DMS53 treated with DMSO at 0.1 percent for 48 hours (cell line): ENCODE data around the gene NBAS.
"Not testable (repeated sequence)": the region's sequence is repeated elsewhere in the genome, so short reads cannot be mapped to it uniquely, and the experiment has no call there.

Experiments used
- DNase-seq: peaks from one replicate; lab custom pipeline; 2025; ENCODE audit not compliant: unreplicated experiment; lab: John Stamatoyannopoulos, UW

NBAS gene

DNA sequence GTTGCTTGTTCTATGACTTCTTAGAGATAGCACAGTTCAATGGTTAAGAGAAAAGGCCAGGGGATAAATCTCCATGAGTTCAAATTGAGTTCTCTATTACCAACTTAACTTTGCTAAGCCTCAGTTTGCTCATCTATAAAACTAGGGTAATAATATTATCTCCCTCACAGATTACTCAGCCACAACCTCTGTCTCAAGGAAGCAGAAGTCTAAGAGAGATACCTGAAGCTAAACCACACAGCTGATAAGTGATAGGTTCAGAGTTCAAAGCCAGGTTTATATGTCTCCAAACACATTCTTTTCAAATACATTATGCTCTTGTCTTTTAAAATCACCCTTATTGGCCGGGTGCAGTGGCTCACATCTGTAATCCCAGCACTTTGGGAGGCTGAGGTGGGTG lies 287.7 kb downstream of the NBAS start:
- no peak for DNase-seq

DNA sequence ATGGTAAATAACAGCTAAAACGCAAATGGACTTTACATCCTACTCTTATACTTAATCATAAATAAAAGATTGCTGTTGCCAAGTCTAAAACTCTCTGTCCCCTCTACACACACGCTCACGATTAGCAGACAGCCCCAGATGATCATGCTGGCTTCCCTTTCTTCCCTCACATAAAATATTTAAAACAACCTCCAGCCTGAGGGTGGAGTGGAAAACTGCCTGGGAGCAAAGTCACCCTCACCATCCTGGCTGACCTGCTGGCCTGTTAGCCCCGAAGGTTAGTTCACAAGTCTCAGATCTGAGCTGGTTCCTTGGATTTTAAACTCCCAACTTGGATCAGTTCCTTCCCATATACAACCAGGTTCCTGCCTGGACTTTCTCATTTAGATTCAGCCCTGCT lies 288.2 kb downstream of the NBAS start:
- DNase-seq = no peak

DNA sequence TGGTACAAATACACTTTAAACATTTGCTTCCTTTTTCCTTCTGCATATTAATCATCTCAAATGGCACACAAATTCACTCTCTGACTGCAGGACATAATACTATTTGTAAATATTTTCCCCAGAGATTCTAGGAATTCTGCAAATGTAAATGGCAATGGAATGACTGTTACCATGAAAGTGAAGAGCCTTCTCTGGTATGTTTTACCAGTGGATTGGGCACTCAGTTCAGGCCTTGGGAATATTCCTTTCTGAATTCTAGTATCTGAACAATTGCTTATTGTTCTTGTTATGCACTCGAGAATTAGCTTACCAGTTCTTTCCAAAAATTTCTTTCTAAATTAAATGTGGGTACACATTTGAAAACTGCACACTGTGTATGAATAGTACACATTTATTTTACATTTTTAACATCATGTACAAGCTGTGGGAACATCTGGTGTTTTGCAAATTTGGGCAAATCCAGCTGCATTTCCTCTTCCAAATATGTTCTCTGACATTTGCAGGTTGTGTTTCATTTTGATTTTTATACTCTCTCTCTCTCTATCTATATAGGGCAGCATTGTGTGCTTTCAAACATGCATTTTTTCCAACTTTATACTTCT lies 289.1 kb downstream of the NBAS start:
- DNase-seq = no peak

DNA sequence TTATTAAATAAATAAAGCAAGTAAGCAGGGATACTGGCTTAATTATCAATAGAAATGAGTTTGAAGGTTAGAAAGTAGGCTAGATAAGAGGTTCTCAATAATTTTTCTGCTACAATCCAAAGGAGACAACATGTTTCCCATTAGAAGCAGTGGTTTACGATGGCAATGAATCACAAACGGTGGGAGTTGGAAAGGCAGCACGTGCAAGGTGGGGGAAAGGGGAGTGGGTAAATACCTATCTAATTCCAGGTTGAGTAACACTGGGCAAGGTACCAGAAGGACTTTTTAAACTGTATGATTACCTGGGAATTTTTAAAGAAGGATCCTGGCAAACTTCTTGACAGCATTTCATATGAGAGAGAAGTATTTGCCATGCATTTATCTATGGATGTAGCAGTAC lies 289.9 kb downstream of the NBAS start:
- no peak for DNase-seq

DNA sequence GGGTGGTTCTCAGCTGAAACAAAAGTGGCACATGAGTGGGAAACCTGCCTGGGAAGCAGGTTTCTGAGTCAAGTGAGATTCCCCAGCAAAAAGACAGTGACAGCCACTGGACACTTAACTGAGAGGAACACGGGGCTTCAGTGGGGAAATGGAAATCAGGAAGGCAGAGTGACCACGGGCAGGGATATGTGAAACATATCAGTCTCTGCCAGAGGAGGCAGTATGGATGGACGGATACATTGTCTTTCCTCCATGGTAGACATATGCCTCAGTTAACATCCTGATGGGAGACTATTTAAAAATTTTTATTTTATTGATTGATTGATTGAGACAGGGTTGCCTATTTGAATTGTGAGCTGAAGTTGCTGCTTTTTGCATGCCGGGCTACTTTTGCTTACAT lies 292.1 kb downstream of the NBAS start:
- DNase-seq = no peak

DNA sequence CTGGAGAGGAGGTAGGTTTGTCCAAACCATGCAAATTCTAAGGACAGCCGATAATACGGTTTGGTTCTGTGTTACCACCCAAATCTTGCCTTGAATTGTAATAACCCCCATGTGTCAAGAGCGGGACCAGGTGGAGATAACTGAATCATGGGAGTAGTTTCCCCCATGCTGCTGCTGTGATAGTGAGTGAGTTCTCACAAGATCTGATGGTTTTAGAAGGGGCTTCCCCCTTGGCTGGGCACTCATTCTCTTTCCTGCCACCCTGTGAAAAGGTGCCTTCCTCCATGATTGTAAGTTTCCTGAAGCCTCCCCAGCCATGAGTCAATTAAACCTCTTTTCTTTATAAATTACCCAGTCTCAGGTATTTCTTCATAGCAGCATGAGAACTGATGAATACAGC lies 295.2 kb downstream of the NBAS start:
- no peak for DNase-seq

DNA sequence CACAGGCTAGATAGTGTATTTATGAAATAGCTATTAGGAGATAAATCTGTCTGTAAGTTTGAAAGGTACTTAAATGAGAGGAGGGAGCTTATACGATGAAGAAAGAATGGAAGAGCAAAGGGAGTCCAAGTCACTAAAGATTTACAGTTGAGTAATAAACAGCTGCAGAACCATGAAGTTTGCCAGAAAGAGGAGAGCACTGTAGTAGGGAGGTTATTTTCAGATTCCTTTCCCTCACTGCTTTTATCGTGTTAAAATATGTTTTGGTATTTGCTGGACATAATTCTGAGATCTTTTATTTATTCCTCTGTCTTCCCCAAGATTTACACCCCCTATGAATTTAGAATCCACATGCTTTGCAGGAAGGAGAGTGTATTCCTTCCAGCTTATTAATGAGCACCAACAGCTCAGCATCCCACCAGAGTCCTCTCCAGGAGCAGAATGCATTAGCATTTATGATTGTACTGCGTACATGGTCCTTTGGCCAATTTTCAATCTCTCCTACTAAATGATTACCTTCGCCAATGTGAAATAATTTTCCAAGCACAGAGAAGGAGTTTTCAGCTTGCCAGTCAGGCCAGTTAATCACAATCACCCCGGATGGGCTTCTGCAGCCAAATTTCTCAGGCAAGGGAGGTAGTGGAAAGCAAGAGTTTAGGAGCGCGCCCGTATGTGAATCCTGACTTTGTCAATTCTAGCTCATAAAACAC lies 297.0 kb downstream of the NBAS start:
- no peak for DNase-seq

DNA sequence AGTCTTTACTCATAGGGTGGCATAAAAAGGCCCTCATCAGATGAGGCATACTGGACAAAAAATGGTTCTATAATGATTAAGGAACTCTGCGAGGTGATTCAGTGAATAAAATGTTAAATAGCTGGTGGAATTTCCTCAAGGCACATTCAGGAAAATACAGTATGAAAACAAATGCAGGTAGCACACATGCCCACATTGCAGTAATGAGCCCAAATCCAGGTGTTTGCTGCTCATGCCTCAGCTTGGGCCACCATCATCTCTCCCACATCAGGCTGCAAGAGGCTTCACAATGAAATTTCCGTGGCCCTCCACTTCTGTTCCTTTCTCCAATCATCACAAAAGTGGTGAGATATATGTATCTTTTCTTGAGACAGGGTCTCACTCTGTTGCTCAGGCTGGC lies 298.3 kb downstream of the NBAS start:
- no peak for DNase-seq

DNA sequence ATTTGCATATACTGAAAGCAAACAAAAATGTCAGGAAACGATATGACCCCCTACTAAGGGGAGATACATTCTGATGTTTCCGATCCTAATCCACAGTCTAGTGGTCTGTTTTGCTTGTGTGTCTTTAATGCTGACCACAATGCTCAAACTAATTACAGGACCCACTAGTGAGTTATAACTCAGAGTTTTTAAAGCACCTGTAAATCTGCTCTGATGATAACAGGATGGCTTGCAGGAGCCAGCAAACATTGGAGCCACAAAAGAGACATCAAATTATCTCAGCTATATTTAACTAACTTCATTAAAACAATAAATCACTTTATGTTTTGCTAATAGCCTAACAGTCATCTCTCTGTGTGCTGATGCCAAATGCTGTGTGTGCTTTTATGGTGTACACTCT lies 300.3 kb downstream of the NBAS start:
- DNase-seq = no peak

DNA sequence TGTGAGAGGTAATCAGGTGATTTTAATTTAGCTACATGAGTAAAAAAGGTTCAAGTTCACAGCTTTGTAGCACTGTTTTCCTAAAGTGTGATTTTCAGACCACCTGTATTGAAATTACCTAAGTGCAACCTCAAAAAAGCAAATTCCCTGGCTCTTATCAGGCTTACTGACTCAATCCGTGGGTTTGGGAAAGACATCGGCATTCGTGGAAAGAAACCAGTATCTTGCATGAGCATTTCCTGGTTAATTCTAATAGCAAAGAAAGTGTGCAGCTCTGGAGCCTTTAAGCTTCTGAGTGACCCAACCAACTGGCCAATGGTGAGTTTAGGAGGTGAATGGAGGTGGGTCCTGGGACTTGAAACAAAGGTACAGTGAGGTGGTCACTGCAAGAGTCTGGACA lies 300.9 kb downstream of the NBAS start:
- no peak for DNase-seq

DNA sequence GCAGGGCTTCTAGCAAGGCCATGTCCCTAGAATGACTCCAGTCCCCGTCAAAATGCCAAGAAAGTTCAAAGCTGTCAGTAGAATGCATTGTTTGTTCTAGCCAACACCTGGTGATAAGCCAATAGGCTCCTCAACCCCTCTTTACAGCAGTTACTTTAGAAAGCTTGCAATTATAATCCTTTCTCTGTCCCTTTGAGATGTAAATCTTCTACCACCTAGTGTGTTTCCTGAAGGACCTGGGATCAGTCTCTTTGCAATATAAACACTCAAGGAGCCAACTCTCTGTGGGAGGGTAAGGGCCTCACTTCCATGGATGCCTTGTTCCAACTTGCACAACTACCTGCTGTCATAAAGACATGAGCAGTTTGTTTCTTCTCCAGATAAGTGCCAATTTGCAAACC lies 301.8 kb downstream of the NBAS start:
- DNase-seq = no peak

DNA sequence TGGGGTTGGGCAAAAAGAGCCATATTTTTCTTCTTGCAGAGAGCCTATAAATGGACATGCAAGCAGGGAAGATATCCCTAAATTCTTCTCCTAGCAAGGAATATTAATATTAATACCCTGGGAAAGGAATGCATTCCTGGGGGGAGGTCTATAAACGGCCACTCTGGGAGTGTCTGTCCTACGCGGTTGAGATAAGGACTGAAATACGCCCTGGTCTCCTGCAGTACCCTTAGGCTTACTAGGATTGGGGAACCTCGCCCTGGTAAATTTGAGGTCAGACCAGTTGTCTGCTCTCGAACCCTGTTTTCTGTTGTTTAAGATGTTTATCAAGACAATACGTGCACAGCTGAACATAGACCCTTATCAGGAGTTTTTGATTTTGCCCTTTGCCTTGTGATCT lies 302.7 kb downstream of the NBAS start:
- DNase-seq = not testable (repeated sequence)

DNA sequence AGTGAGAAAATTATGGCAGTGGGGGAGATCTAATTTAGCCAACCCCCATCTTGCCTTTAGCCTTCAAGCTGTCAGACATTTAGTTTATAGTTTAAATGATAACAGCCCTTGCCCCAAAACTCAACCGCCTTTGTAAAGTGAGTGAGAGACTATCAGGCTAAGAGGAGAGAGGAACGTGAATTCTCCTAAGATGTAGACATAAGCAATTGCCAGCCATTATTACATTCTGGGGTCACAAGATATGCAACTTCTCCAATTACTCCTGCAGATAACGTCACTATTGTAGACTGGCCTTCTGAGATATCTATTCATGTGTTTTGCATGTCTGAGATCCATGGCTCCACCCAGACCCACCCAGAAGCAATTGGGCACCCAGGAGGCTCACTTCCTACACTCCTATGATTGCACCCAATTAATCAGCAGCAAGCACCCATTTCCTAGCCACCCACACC lies 307.3 kb downstream of the NBAS start:
- DNase-seq = no peak

DNA sequence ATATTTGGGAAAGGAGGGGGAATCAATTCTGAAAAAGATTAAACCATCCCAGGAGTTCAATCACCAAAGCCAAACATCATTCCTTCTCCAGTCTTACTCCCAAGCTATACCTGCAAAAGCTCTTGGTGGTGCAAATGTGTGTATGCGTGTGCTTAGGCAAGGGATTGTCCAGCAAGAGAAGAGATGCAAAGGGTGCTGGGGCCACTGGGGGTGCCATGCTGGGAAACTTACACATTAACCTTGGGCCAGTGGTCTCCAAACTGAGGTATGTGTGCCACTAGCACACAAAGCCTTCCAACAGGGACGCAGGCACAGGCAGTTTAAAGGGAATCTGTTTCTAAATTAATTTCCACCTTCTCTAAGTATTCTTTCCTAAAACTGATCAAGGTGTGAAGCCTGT lies 307.9 kb downstream of the NBAS start:
- no peak for DNase-seq

DNA sequence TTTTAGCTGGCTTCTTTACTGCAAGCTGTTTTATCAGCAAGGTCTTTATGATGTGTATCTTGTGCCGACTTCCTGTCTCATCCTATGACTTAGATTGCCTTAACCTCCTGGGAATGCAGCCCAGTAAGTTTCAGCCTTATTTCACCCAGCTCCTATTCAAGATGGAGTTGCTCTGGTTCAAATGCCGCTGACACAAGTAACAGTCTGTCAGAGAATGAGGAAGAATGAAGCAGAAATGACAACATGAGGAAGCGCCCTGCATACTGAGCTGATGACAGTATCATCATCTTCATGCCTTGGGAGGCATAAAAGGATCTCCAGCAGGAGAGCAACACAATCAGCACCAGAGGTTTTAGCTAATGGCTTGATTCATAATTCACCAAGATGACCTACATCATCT lies 309.4 kb downstream of the NBAS start:
- DNase-seq = no peak

DNA sequence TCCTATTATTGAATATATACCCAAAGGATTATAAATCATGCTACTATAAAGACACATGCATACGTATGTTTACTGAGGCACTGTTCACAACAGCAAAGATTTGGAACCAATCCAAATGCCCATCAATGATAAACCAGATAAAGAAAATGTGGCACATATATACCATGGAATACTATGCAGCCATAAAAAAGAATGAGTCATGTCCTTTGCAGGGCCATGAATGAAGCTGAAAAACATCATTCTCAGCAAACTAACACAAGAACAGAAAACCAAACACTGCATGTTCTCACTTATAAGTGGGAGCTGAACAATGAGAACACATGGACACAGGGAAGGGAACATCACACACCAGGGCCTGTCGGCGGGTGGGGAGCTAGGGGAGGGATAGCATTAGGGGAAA lies 310.2 kb downstream of the NBAS start:
- not testable (repeated sequence) for DNase-seq

DNA sequence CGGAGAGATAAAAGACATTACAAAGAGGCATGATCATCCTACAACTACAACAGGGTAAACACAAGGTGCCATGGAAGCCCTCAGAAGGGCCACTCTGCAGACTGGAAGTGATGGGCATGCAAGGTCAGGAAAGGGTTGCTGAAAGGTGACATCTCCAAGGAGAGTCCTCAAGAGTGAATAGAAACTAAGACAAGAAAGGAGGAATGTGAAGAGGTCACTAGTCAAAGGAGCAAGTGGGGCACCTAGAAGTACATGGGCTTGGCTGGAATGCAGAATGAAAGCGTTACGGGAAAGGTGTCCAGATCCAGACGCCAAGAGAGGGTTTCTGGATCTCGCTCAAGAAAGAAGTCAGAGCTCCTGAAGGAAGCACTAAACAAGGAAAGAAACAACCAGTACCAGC lies 314.3 kb downstream of the NBAS start:
- DNase-seq = no peak

DNA sequence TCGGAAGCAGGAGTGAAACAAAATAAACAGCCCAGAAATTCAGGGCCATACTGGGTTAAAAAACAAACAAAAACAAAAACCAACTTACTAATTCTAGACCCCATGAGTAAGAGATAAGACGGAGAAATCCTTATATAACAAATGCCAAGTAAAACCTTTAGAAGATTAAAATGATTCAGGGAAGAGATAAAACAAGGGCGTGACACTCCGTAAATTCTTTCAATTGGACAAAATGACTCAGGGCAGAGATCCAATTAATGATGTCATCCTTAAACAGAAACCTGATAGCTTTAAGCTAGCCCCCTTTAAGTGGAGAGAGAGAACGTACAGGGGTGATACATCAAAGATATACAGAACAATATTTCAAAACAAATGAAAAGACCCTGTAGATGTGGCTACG lies 317.4 kb downstream of the NBAS start:
- no peak for DNase-seq

DNA sequence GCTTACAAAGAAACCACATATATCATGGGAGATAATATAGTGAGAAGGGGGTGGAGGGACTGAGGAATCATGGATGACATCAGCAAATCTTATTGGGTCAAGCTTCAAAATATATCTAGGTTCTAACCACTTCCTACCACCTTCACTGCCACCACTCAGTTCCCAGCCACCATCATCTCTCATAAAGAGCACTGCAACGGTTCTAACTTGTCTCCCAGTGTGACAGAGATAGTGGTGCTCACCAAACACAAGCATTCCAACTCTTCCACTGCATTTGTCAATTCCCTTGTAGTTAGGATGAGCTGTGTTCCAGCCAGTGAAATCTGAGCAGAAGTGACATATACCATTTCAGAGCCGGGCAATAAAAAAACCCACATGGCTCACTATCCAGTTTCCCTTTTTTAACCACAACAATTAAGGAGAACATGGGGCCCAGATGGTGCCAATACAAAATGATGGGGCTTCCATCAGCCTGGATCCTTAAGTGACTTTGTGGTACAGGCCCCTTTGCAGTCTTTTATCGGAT lies 318.1 kb downstream of the NBAS start:
- no peak for DNase-seq

DNA sequence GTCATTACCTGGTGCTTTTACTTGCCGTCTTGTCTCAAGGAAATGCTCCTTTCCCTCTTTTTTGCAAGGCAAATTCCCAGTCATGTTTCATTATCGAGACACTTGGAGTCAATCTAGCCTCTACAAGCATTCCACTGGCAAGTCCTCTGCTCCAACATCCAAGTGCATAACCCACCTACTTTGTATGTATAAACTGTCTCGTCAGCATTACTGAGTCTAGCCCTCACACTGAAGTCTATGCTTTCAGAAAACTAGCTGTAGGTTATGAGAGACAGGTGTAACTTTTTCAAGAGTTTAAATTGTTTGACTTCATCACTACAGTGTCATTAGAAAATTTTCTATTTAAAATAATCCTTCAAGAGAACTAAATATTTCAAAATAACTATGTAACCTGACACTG lies 319.2 kb downstream of the NBAS start:
- DNase-seq = no peak

DNA sequence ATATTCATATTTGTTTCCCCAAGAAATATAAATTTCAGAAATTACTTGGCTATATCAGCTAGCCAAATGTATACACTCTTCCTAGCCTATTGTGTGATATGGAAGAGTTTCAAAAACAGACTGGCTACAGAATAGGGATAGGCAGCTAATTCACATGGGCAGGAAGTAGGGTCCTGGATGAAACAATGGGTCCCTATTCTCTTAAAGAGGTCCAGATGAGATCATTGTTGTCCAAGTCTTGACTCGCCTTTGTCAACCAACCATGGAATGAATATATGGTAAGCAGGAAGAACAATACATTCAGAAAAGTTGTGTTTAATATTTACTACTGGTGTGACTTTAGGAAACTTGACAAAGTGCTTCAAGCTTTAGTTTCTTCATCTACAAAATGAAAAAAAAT lies 319.9 kb downstream of the NBAS start:
- peak; percentile 4 for DNase-seq

DNA sequence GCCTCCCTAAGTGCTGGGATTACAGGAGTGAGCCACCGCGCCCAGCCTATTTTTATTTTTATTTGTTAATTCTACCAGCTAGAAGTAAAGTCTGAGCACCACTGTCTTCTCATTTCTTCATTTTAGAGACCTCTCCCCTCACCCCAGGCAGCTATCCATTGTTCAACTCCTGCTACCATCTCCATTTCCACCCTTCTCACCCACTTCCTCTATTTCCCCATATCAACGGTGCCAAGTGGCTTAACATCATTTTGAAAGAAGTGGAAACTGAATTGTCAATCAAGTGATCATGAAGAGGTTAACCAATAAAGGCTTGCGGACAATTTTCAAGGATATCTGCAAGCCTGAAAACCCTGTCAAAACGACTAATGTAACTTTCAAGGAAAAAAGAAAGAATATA lies 323.1 kb downstream of the NBAS start:
- DNase-seq = no peak
